Activated B cell treated with CpG ODN at 0.5 μM for 24 hours (primary cell): ENCODE results near the gene SCAND1. TPM values are rescaled to one million over a fixed set of nuclear protein-coding genes. Genes with fewer than 3 reads are reported as not detected.
"Not testable (repeated sequence)": the region's sequence is repeated elsewhere in the genome, so short reads cannot be mapped to it uniquely, and the experiment has no call there.

Experiments used
- ATAC-seq: fragments of 200-7000 bp; cut with Tn5 transposase; one replicate; pipeline ENCODE4 v1.10.0; 2021; ENCODE audit warnings: low read depth, mild to moderate bottlenecking, moderate library complexity
- CTCF ChIA-PET: fragments of 350-600 bp; sonication (Branson Sonifier 250); formaldehyde crosslinking; loops from one replicate; lab custom pipeline; 2021; ENCODE audit warnings: antibody characterized with exemption; lab: Charles Lee
- POLR2A ChIA-PET: fragments of 350-600 bp; sonication (Branson Sonifier 250); formaldehyde crosslinking; loops from one replicate; lab custom pipeline; 2021; ENCODE audit warnings: antibody characterized with exemption; lab: Charles Lee
- DNase-seq: peaks from one replicate; pipeline ENCODE4 v3.0.0; 2022
- H3K27ac Mint-ChIP-seq: one replicate; pipeline ENCODE4 v1.8.0; 2020; ENCODE audit warnings: mixed read lengths
- H3K27me3 Mint-ChIP-seq: one replicate; pipeline ENCODE4 v1.8.0; 2021; ENCODE audit warnings: mixed read lengths
- H3K36me3 Mint-ChIP-seq: one replicate; pipeline ENCODE4 v1.8.0; 2021; ENCODE audit warnings: low read depth, mixed read lengths
- H3K4me1 Mint-ChIP-seq: one replicate; pipeline ENCODE4 v1.8.0; 2021; ENCODE audit warnings: mixed read lengths
- H3K4me3 Mint-ChIP-seq: one replicate; pipeline ENCODE4 v1.8.0; 2020; ENCODE audit warnings: mild to moderate bottlenecking, mixed read lengths
- H3K9me3 Mint-ChIP-seq: one replicate; pipeline ENCODE4 v1.8.0; 2020; ENCODE audit warnings: mixed read lengths
- intact Hi-C: fragments of 100-400 bp; cut with micrococcal nuclease; formaldehyde crosslinking; loops from one replicate; pipeline ENCODE4 v1.15.1; 2024
- total RNA-seq: library from RNA; stranded (reverse); gene quantifications from 2 replicates; pipeline ENCODE4 v1.2.3, GENCODE V29; 2022
- TF ChIP-seq, protein P1 (sequence below): fragments of 200-600 bp; IDR thresholded peaks from one replicate; pipeline ENCODE4 v1.8.0; 2022; ENCODE audit warnings: antibody characterized with exemption, mild to moderate bottlenecking

The SCAND1 gene
- total RNA-seq, 1 donor from 2014 or later: 35.9 TPM

DNA sequence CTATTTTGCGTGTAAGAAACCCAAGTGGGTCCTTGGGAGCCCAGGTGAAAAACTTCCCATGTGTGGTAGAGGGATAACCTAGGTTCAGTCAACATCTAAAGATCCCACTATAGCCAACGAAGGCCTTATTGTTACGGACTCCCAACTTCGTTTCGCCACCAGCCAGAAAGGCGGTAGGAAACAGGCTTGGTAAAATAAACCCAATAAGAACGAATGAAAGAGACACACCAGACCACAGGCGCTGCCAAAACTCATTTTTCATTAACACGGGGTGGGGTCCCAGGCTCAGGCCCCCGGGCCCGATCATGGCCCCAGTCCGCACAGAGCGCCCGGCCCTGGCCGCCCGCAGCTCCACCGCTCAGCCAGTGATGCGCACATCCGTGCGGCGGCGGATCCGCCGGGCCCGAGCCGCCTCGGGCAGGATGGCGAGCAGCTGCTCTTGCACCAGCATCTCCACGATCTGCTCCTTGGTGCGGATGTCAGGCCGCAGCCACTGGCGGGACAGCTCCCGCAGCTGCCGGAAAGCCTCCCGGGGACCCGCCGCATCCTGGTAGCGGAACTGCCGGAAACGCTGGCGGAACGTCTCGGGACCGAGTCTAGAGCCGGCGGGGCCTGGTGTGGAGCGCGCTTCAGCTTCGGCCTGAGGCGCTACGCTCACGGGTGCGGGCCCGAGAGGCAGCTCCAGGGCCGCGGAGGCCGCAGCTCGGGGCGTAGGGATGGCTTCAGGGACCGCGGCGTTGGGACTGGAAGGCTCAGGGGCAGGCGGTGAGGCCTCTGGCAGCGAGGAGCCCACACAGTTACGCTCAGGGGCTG is 709 bp downstream of the SCAND1 start:
- intact Hi-C loops: loop anchor here (1.0 to 10.0 kb wide), 18 partner anchors 39 to 1129 kb away; partner anchors contain the start of genes ACSS2, CEP250, CPNE1 and EIF6
- ATAC-seq (peak; percentile 25), DNase-seq (peak; percentile 62)
- TF ChIP-seq, protein P1, sequence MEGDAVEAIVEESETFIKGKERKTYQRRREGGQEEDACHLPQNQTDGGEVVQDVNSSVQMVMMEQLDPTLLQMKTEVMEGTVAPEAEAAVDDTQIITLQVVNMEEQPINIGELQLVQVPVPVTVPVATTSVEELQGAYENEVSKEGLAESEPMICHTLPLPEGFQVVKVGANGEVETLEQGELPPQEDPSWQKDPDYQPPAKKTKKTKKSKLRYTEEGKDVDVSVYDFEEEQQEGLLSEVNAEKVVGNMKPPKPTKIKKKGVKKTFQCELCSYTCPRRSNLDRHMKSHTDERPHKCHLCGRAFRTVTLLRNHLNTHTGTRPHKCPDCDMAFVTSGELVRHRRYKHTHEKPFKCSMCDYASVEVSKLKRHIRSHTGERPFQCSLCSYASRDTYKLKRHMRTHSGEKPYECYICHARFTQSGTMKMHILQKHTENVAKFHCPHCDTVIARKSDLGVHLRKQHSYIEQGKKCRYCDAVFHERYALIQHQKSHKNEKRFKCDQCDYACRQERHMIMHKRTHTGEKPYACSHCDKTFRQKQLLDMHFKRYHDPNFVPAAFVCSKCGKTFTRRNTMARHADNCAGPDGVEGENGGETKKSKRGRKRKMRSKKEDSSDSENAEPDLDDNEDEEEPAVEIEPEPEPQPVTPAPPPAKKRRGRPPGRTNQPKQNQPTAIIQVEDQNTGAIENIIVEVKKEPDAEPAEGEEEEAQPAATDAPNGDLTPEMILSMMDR: no peak
- no peaks in the 10 kb centered on the region for H3K9me3 Mint-ChIP-seq
- ChIA-PET POLR2A (interaction anchor here (0.5 to 4.0 kb wide), 46 partner anchors 9 to 1841 kb away, joined by 3 to 104 read pairs (median 4); partner anchors contain the start of genes AAR2, ACSS2, CEP250 and CNBD2), CTCF (interaction anchor here (0.7 to 2.7 kb wide), 8 partner anchors 8 to 488 kb away, joined by 3 to 17 read pairs (median 4); partner anchors contain the start of genes PHF20 and RBM39)
- peak overlapping the region; percentile 100 for H3K4me3 Mint-ChIP-seq
- no peaks in the 10 kb centered on the region for H3K27me3 Mint-ChIP-seq
- H3K36me3 Mint-ChIP-seq: peaks cover 15% of the 10 kb centered on the region
- H3K4me1 Mint-ChIP-seq: peaks cover 22% of the 10 kb centered on the region
- H3K27ac Mint-ChIP-seq: peak overlapping the region; percentile 100

DNA sequence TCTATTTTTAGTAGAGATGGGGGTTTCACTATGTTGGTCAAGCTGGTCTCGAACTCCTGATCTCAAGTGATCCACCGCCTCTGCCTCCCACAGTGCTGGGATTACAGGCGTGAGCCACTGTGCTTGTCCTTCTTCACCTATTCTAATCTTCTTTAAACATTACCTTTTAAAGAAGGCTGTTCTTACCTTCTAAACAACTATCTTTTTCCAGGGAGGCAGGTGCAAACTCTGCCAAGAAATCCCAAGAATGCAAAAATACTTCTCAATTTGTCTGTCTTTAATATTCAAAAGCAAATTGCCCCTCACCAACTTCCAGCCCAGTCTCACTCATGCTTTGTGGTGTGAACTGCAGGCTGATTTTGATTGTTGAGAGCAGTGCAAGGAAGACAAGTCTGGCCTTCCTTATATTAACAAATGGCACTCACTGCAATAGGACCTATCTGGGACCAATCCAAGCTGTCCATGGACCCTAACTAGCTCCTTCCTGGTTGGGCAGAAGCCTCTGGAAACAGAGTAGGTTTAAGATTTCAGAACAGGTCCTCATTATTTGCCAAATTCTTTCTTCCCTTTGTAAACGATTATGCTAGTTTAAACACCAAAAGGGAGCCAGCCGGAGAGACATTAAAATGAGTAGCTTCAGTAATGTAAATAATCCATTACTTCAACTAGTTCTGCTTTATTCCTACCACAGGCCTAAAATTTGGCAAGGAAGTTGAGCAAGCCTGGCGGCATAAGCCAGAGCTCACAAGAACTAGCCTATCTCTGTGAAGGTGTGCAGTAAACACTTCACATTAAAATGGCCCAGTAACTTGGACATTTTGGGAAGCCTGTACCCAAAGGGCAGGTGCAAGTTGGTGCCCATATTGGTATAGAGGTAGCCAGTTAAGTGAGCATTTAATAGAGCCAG is 1.6 kb downstream of the SCAND1 start:
- no peak for DNase-seq
- TF ChIP-seq, protein P1: no peak

DNA sequence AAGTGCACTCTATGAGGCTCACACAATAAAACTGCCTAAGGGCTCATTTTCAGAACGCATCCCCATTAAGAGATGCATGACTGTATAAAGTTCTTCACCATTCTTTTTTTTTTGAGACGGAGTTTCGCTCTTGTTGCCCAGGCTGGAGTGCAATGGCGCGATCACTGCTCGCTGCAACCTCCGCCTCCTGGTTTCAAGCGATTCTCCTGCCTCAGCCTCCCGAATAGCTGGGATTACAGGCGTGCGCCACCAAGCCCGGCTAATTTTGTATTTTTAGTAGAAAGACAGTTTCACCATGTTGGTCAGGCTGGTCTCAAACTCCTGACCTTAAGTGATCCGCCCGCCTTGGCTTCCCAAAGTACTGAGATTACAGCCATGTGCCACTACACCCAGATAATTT is 2.2 kb downstream of the SCAND1 start:
- H3K27me3 Mint-ChIP-seq, H3K9me3 Mint-ChIP-seq, CTCF ChIA-PET, DNase-seq, ATAC-seq: not testable (repeated sequence)
- Mint-ChIP-seq H3K4me3 (peak overlapping the region; percentile 19), H3K4me1 (peaks cover 22% of the 10 kb centered on the region), H3K36me3 (peaks cover 30% of the 10 kb centered on the region), H3K27ac (peak overlapping the region; percentile 100)
- POLR2A ChIA-PET: interaction anchor here (0.6 to 4.0 kb wide), 4 partner anchors 10 to 288 kb away, joined by 3 to 104 read pairs (median 16); partner anchors contain the start of genes CPNE1, RBM12 and RBM39
- intact Hi-C loops: loop anchor here (5.0 to 10.0 kb wide), 6 partner anchors 335 to 1127 kb away; partner anchors contain the start of genes ACSS2, GGT7, GSS and MYH7B

More for the DNA sequence above, 1.6 kb downstream of the SCAND1 start:
- POLR2A ChIA-PET: interaction anchor here (0.9 to 4.0 kb wide), 16 partner anchors 10 to 1276 kb away, joined by 3 to 104 read pairs (median 7); partner anchors contain the start of genes AAR2, ACSS2, CEP250 and CPNE1
- ATAC-seq: no peak
- intact Hi-C loops: loop anchor here (5.0 to 10.0 kb wide), 6 partner anchors 335 to 1128 kb away; partner anchors contain the start of genes ACSS2, GGT7, GSS and MYH7B
- no peaks in the 10 kb centered on the region for H3K27me3 Mint-ChIP-seq
- peaks cover 23% of the 10 kb centered on the region for H3K36me3 Mint-ChIP-seq
- H3K9me3 Mint-ChIP-seq: no peaks in the 10 kb centered on the region
- CTCF ChIA-PET: no interaction called here
- H3K4me1 Mint-ChIP-seq: peaks cover 22% of the 10 kb centered on the region
- H3K4me3 Mint-ChIP-seq: peak overlapping the region; percentile 100
- H3K27ac Mint-ChIP-seq: peak overlapping the region; percentile 100

DNA sequence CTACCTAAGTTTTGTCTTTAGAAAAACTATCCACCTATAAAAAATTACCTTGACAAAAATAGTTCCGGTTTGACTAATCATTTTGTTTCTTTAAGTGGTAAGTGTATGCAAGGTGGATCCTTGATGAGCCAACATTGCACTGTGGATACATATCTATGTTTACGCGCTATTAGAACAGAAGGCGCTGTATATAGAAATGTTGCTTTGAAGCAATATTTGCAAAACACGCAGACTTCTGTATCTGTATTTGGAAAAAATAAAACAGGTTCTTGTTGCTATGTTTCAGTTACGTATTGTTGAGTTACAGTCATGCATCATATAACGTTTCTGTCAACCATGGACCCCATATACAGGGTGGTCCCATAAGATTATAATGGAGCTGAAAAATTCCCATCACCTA is 4.2 kb downstream of the SCAND1 start:
- no peak for DNase-seq
- Mint-ChIP-seq H3K4me3 (no peak overlapping the region), H3K36me3 (peaks cover 37% of the 10 kb centered on the region), H3K9me3 (no peaks in the 10 kb centered on the region), H3K27ac (no peak overlapping the region), H3K4me1 (peaks cover 18% of the 10 kb centered on the region), H3K27me3 (no peaks in the 10 kb centered on the region)
- TF ChIP-seq, protein P1: no peak
- ChIA-PET POLR2A (no interaction called here), CTCF (no interaction called here)
- intact Hi-C loops: loop anchor here (5.0 to 10.0 kb wide), 6 partner anchors 333 to 1125 kb away; partner anchors contain the start of genes ACSS2, GGT7, GSS and MYH7B
- ATAC-seq: no peak

DNA sequence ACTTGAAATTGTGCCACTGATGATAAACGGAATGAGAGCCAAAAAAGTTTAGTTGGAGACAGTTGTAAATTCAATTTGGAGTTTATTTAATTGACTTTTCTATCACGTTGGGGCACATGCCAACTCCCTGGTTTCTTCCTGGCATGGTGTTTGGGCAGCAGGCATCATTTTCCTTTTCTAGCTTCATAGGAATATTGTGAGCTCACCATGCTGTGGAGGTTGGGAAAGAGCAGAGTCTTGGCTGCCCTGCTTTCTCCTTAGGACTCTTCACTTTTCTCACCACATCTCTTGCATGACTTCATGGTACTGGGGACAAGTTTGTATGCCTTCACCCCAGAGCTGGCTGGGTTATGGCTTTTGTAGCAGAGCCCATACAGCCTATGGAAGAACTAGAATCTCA is 6.4 kb downstream of the SCAND1 start:
- Mint-ChIP-seq H3K27me3 (no peaks in the 10 kb centered on the region), H3K4me1 (peaks cover 9% of the 10 kb centered on the region), H3K9me3 (no peaks in the 10 kb centered on the region), H3K4me3 (no peak overlapping the region), H3K36me3 (peaks cover 44% of the 10 kb centered on the region), H3K27ac (no peak overlapping the region)
- intact Hi-C loops: no loop called here
- TF ChIP-seq, protein P1: no peak
- ATAC-seq (no peak), DNase-seq (no peak)
- CTCF ChIA-PET: interaction anchor here (0.9 kb wide), 1 partner anchor 191 kb away, joined by 3 read pairs; no protein-coding TSS in a partner anchor
- POLR2A ChIA-PET: no interaction called here
